ENCODE results near the gene SFRP5.

The SFRP5 gene

GRCh38 chr10:97812696-97813095, 40.9 kb upstream of the SFRP5 start:
- Histone ChIP-seq H3K9ac (ENCODE audit: low read length) (no peak overlapping the region), H3K9me2 (ENCODE audit: low read depth, low read length) (no peaks in the 10 kb centered on the region), H3K79me2 (ENCODE audit: insufficient read depth, low read length) (no peaks in the 10 kb centered on the region), H3F3A (ENCODE audit: insufficient read depth, low read length) (no peaks in the 10 kb centered on the region), H2AFZ (ENCODE audit: low read length) (no peak overlapping the region), H3K27ac (ENCODE audit: low read depth, low read length, poor library complexity, severe bottlenecking) (no peak overlapping the region), H3K27me3 (ENCODE audit: insufficient read depth, low read length) (no peaks in the 10 kb centered on the region), H4K20me1 (ENCODE audit: insufficient read depth, low read length) (no peaks in the 10 kb centered on the region), H3K4me2 (ENCODE audit: low read length) (no peak overlapping the region), H3K4me3 (ENCODE audit: low read depth, low read length, poor library complexity, severe bottlenecking) (no peak overlapping the region), H3K9me3 (ENCODE audit: low read length) (no peaks in the 10 kb centered on the region), H3K36me3 (ENCODE audit: insufficient read depth, low read length) (no peaks in the 10 kb centered on the region), H3K4me1 (ENCODE audit: insufficient read depth, low read length, severe bottlenecking) (no peaks in the 10 kb centered on the region)
- no peak for TF ChIP-seq CTCF (IDR thresholded peaks at IDR 0.05; ENCODE audit: low read length)
- TF ChIP-seq EZH2 (IDR thresholded peaks at IDR 0.05; ENCODE audit: borderline replicate concordance, low read length) = no peak

GRCh38 chr10:97811958-97812357, 40.2 kb upstream of the SFRP5 start:
- Histone ChIP-seq H3K4me3 (ENCODE audit: low read depth, low read length, poor library complexity, severe bottlenecking) (no peak overlapping the region), H3F3A (ENCODE audit: insufficient read depth, low read length) (no peaks in the 10 kb centered on the region), H3K27ac (ENCODE audit: low read depth, low read length, poor library complexity, severe bottlenecking) (no peak overlapping the region), H3K9ac (ENCODE audit: low read length) (no peak overlapping the region), H3K9me3 (ENCODE audit: low read length) (no peaks in the 10 kb centered on the region), H3K9me2 (ENCODE audit: low read depth, low read length) (no peaks in the 10 kb centered on the region), H3K27me3 (ENCODE audit: insufficient read depth, low read length) (no peaks in the 10 kb centered on the region), H4K20me1 (ENCODE audit: insufficient read depth, low read length) (no peaks in the 10 kb centered on the region), H3K36me3 (ENCODE audit: insufficient read depth, low read length) (no peaks in the 10 kb centered on the region), H3K79me2 (ENCODE audit: insufficient read depth, low read length) (no peaks in the 10 kb centered on the region), H3K4me1 (ENCODE audit: insufficient read depth, low read length, severe bottlenecking) (no peaks in the 10 kb centered on the region), H3K4me2 (ENCODE audit: low read length) (no peak overlapping the region), H2AFZ (ENCODE audit: low read length) (no peak overlapping the region)
- no peak for TF ChIP-seq CTCF (IDR thresholded peaks at IDR 0.05; ENCODE audit: low read length)

- Histone ChIP-seq H3K9me2 (ENCODE audit: low read depth, low read length) (no peaks in the 10 kb centered on the region), H3K9ac (ENCODE audit: low read length) (no peak overlapping the region), H2AFZ (ENCODE audit: low read length) (no peak overlapping the region), H3K27ac (ENCODE audit: low read depth, low read length, poor library complexity, severe bottlenecking) (no peak overlapping the region), H3K4me2 (ENCODE audit: low read length) (no peak overlapping the region), H4K20me1 (ENCODE audit: insufficient read depth, low read length) (no peaks in the 10 kb centered on the region), H3K4me1 (ENCODE audit: insufficient read depth, low read length, severe bottlenecking) (no peaks in the 10 kb centered on the region), H3K4me3 (ENCODE audit: low read depth, low read length, poor library complexity, severe bottlenecking) (no peak overlapping the region), H3K9me3 (ENCODE audit: low read length) (no peaks in the 10 kb centered on the region), H3K36me3 (ENCODE audit: insufficient read depth, low read length) (no peaks in the 10 kb centered on the region), H3K27me3 (ENCODE audit: insufficient read depth, low read length) (no peaks in the 10 kb centered on the region), H3K79me2 (ENCODE audit: insufficient read depth, low read length) (no peaks in the 10 kb centered on the region), H3F3A (ENCODE audit: insufficient read depth, low read length) (no peaks in the 10 kb centered on the region)
- TF ChIP-seq CTCF (IDR thresholded peaks at IDR 0.05; ENCODE audit: low read length) (no peak), EZH2 (IDR thresholded peaks at IDR 0.05; ENCODE audit: borderline replicate concordance, low read length) (no peak)
Measured at GRCh38 chr10:97810446-97810845, 38.6 kb upstream of the SFRP5 start.
